Mesenchymal stem cell (in vitro differentiated cells and primary cell): Measurements from ENCODE around the gene PLEKHM2.
A peak's percentile ranks its signal among the peaks of the same experiment; 100 is the strongest.
"Not testable (repeated sequence)": the region's sequence is repeated elsewhere in the genome, so short reads cannot be mapped to it uniquely, and the experiment has no call there.

Experiments used
- DNase-seq: peaks from one replicate; pipeline ENCODE4 v3.0.0-alpha.2; 2013
- H2AFZ ChIP-seq: one replicate; pipeline ENCODE4 v1.6.1; 2013; ENCODE audit warnings: low read depth, mild to moderate bottlenecking, control low read depth, inconsistent platforms, low read length, moderate library complexity
- H2AK5ac ChIP-seq: 2 replicates; pipeline ENCODE4 v1.6.1; 2013; ENCODE audit warnings: low read length, moderate library complexity, mild to moderate bottlenecking, inconsistent platforms; ENCODE audit not compliant: severe bottlenecking
- H2BK120ac ChIP-seq: one replicate; pipeline ENCODE4 v1.6.1; 2013; ENCODE audit warnings: low read depth, mild to moderate bottlenecking, inconsistent platforms, low read length, moderate library complexity
- H2BK12ac ChIP-seq, 2 experiments: one replicate each; pipeline ENCODE4 v1.6.1; 2013; ENCODE audit warnings: inconsistent platforms in 2 of 2, low read length in 2 of 2, mild to moderate bottlenecking in 2 of 2, moderate library complexity in 2 of 2, control low read depth in 1 of 2
- H2BK15ac ChIP-seq: one replicate; pipeline ENCODE4 v1.6.1; 2013; ENCODE audit warnings: mild to moderate bottlenecking, low read depth, inconsistent platforms; ENCODE audit not compliant: poor library complexity, severe bottlenecking
- H2BK5ac ChIP-seq: 2 replicates; pipeline ENCODE4 v1.6.1; 2013; ENCODE audit warnings: low read depth, mild to moderate bottlenecking, low read length, control low read depth, inconsistent platforms; ENCODE audit not compliant: poor library complexity, severe bottlenecking
- H3K14ac ChIP-seq, 2 experiments: one replicate each; pipeline ENCODE4 v1.6.1; 2013; ENCODE audit warnings: inconsistent platforms in 2 of 2, low read length in 2 of 2, control low read depth in 1 of 2, mild to moderate bottlenecking in 1 of 2, moderate library complexity in 1 of 2
- H3K18ac ChIP-seq, 2 experiments: one replicate each; pipeline ENCODE4 v1.6.1; 2013; ENCODE audit warnings: inconsistent platforms in 2 of 2, low read length in 2 of 2, control low read depth in 1 of 2, low read depth in 1 of 2, mild to moderate bottlenecking in 1 of 2
- H3K23ac ChIP-seq, 2 experiments: one replicate each; pipeline ENCODE4 v1.6.1; 2013; ENCODE audit warnings: inconsistent platforms in 2 of 2, low read length in 2 of 2, mild to moderate bottlenecking in 2 of 2, moderate library complexity in 2 of 2, control low read depth in 1 of 2
- H3K27ac ChIP-seq: 2 replicates; pipeline ENCODE4 v1.5.1; 2013; ENCODE audit warnings: mild to moderate bottlenecking, moderate library complexity, low read length, control low read depth, inconsistent platforms; ENCODE audit not compliant: poor library complexity, severe bottlenecking
- H3K27me3 ChIP-seq, 2 experiments: 2 replicates each; pipeline versions ENCODE4 v1.6.1 to v1.7.0; 2013; ENCODE audit warnings: low read length in 2 of 2, mild to moderate bottlenecking in 2 of 2, moderate library complexity in 2 of 2, control low read depth in 1 of 2, inconsistent platforms in 1 of 2; ENCODE audit not compliant: control insufficient read depth in 1 of 2, insufficient read depth in 1 of 2
- H3K36me3 ChIP-seq, 2 experiments: 2 replicates each; pipeline versions ENCODE4 v1.6.1 to v1.7.0; 2013; ENCODE audit warnings: low read length in 2 of 2, control low read depth in 1 of 2, inconsistent platforms in 1 of 2, low read depth in 1 of 2, mild to moderate bottlenecking in 1 of 2; ENCODE audit not compliant: insufficient read depth in 2 of 2, control insufficient read depth in 1 of 2
- H3K4ac ChIP-seq, 2 experiments: one replicate each; pipeline ENCODE4 v1.6.1; 2013; ENCODE audit warnings: inconsistent platforms in 2 of 2, low read length in 2 of 2, mild to moderate bottlenecking in 2 of 2, moderate library complexity in 2 of 2, control low read depth in 1 of 2, low read depth in 1 of 2
- H3K4me1 ChIP-seq: 2 replicates; pipeline ENCODE4 v1.6.1; 2013; ENCODE audit warnings: low read depth, low read length, control low read depth; ENCODE audit not compliant: control insufficient read depth, insufficient read depth
- H3K4me2 ChIP-seq: 2 replicates; pipeline ENCODE4 v1.6.1; 2013; ENCODE audit warnings: low read length, mild to moderate bottlenecking, inconsistent platforms; ENCODE audit not compliant: poor library complexity, severe bottlenecking
- H3K4me3 ChIP-seq, 2 experiments: 2 replicates each; pipeline versions ENCODE4 v1.5.1 to v1.7.0; 2013; ENCODE audit warnings: low read length in 2 of 2, mild to moderate bottlenecking in 2 of 2, control low read depth in 1 of 2, low read depth in 1 of 2; ENCODE audit not compliant: insufficient read depth in 1 of 2
- H3K79me1 ChIP-seq: replicated peaks from 2 replicates; pipeline ENCODE4 v1.6.1; 2013; ENCODE audit warnings: mild to moderate bottlenecking, control low read depth, low read length, inconsistent platforms; ENCODE audit not compliant: poor library complexity, severe bottlenecking
- H3K9ac ChIP-seq: 2 replicates; pipeline ENCODE4 v1.7.0; 2013; ENCODE audit warnings: mild to moderate bottlenecking, low read length, moderate library complexity
- H3K9me3 ChIP-seq: 2 replicates; pipeline ENCODE4 v1.7.0; 2013; ENCODE audit warnings: mild to moderate bottlenecking, low read length; ENCODE audit not compliant: control insufficient read depth
- H4K8ac ChIP-seq: one replicate; pipeline ENCODE4 v1.6.1; 2013; ENCODE audit warnings: inconsistent platforms, mild to moderate bottlenecking, low read length, moderate library complexity
- H4K91ac ChIP-seq: one replicate; pipeline ENCODE4 v1.6.1; 2013; ENCODE audit warnings: mild to moderate bottlenecking, low read length, inconsistent platforms
- WGBS: methylation state at CpG from one replicate; pipeline ENCODE4 v1.1.7; 2013; ENCODE audit warnings: mixed read lengths; 5-methylcytosine and 5-hydroxymethylcytosine counted together

PLEKHM2 gene

DNA sequence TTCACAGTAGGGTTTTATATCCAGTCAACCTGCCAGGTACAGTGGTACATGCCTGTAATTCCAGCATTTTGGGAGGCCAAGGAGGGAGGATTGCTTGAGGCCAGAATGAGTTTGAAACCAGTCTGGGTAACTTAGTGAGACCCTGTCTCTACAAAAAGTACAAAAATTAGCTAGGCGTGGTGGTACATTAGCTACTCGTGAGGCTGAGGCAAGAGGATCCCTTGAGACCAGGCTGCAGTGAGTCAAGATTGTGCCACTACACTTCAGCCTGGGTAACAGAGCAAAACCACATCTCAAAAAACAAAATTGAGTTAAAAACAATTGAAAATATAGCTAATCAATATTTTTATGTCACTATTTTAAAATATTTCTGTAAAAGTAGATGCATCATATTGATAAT is 33.7 kb upstream of the PLEKHM2 start:
- H2BK120ac ChIP-seq: no peak overlapping the region
- no peak overlapping the region for H2AFZ ChIP-seq
- no peak overlapping the region for H2BK15ac ChIP-seq
- H3K27ac ChIP-seq: no peak overlapping the region
- no peaks in the 10 kb centered on the region for H3K27me3 ChIP-seq
- WGBS: 93% methylated on average over 2 of the region's 2 CpGs
- no peak overlapping the region for H3K18ac ChIP-seq
- no peaks in the 10 kb centered on the region for H3K9me3 ChIP-seq
- H2BK5ac ChIP-seq: no peak overlapping the region
- H3K14ac ChIP-seq: no peak overlapping the region
- H4K91ac ChIP-seq: no peak overlapping the region
- H4K8ac ChIP-seq: no peak overlapping the region
- no peak overlapping the region for H3K4me3 ChIP-seq
- no peak overlapping the region for H2BK12ac ChIP-seq
- no peak overlapping the region for H3K23ac ChIP-seq
- no peaks in the 10 kb centered on the region for H3K4me1 ChIP-seq
- H3K9ac ChIP-seq: peak overlapping the region; percentile 74
- DNase-seq: no peak
- H3K36me3 ChIP-seq: peaks cover 27 to 84% of the 10 kb centered on the region in 2 experiments
- H3K4ac ChIP-seq: no peak overlapping the region
- no peak overlapping the region for H3K4me2 ChIP-seq
- peaks cover 19% of the 10 kb centered on the region for H3K79me1 ChIP-seq
- no peak overlapping the region for H2AK5ac ChIP-seq

GRCh38 chr1:15652130-15652529 is 32.0 kb upstream of the PLEKHM2 start:
- H2BK120ac ChIP-seq, H2AFZ ChIP-seq, H3K4me2 ChIP-seq, H3K9ac ChIP-seq, H2BK12ac ChIP-seq, H3K27me3 ChIP-seq, H3K14ac ChIP-seq, H3K27ac ChIP-seq, H3K9me3 ChIP-seq, H3K18ac ChIP-seq, H2BK15ac ChIP-seq, H3K4me3 ChIP-seq, H3K4me1 ChIP-seq, H2BK5ac ChIP-seq, H4K91ac ChIP-seq, H2AK5ac ChIP-seq, H3K23ac ChIP-seq, DNase-seq, H4K8ac ChIP-seq, H3K4ac ChIP-seq: not testable (repeated sequence)
- 100% methylated on average over 2 of the region's 6 CpGs for WGBS
- peaks cover 11% of the 10 kb centered on the region for H3K79me1 ChIP-seq
- peaks cover 24 to 87% of the 10 kb centered on the region in 2 experiments for H3K36me3 ChIP-seq

GRCh38 chr1:15654091-15654690 is 29.9 kb upstream of the PLEKHM2 start:
- Histone ChIP-seq H4K8ac (no peak overlapping the region), H3K79me1 (peaks cover 9% of the 10 kb centered on the region), H2BK120ac (no peak overlapping the region), H2BK5ac (no peak overlapping the region), H3K9me3 (no peaks in the 10 kb centered on the region), H3K4me1 (no peaks in the 10 kb centered on the region), H3K4me3 (no peak overlapping the region), H3K27me3 (no peaks in the 10 kb centered on the region), H3K18ac (no peak overlapping the region), H2BK15ac (no peak overlapping the region), H4K91ac (no peak overlapping the region), H3K36me3 (peaks cover 22 to 84% of the 10 kb centered on the region in 2 experiments), H3K4me2 (no peak overlapping the region), H2AK5ac (no peak overlapping the region), H3K14ac (no peak overlapping the region), H3K23ac (no peak overlapping the region), H2BK12ac (no peak overlapping the region), H2AFZ (no peak overlapping the region), H3K27ac (no peak overlapping the region), H3K9ac (no peak overlapping the region), H3K4ac (no peak overlapping the region)
- 98% methylated on average over 6 of the region's 6 CpGs for WGBS
- DNase-seq: no peak

DNA sequence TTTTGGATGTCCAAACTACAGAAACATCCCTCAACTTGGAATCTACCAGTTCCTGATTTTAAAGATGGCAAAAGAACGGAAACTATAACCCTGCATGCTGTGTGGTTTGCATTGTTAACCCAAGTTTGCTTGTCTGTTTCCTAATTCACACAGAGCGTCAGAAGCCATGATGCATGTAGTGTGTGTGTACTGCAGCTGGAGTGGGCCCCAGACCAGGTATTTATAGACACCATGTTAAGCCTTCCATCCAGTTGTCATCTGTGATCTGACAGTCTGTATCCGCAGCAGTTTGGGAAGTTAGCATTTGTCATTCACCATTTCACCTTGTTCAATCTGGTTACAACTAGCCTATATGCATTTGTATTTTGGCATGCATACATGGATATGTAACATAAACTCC is 27.7 kb upstream of the PLEKHM2 start:
- H2AK5ac ChIP-seq: no peak overlapping the region
- H3K9ac ChIP-seq: no peak overlapping the region
- H3K4me3 ChIP-seq: no peak overlapping the region
- no peak overlapping the region for H3K14ac ChIP-seq
- H3K36me3 ChIP-seq: peaks cover 17 to 89% of the 10 kb centered on the region in 2 experiments
- no peak overlapping the region for H3K27ac ChIP-seq
- H4K8ac ChIP-seq: no peak overlapping the region
- no peak overlapping the region for H4K91ac ChIP-seq
- H3K23ac ChIP-seq: no peak overlapping the region
- H3K4me1 ChIP-seq: no peaks in the 10 kb centered on the region
- H2AFZ ChIP-seq: no peak overlapping the region
- no peak for DNase-seq
- no peak overlapping the region for H3K4me2 ChIP-seq
- no peaks in the 10 kb centered on the region for H3K27me3 ChIP-seq
- no peak overlapping the region for H2BK120ac ChIP-seq
- H3K79me1 ChIP-seq: peaks cover 8% of the 10 kb centered on the region
- 95% methylated on average over 2 of the region's 3 CpGs for WGBS
- H3K18ac ChIP-seq: no peak overlapping the region
- H3K4ac ChIP-seq: no peak overlapping the region
- no peak overlapping the region for H2BK12ac ChIP-seq
- no peak overlapping the region for H2BK15ac ChIP-seq
- no peaks in the 10 kb centered on the region for H3K9me3 ChIP-seq
- H2BK5ac ChIP-seq: no peak overlapping the region
